Endothelial cell of umbilical vein (primary cell): ENCODE results near the gene PNKP. TPM values are rescaled to one million over a fixed set of nuclear protein-coding genes. Genes with fewer than 3 reads are reported as not detected.

Experiments
- BruUV-seq: library from RNA; stranded (reverse); fragments of 400-500 nt; replicated peaks from 2 replicates; lab custom pipeline; 2021; lab: Mats Ljungman, UMichigan
- CTCF ChIA-PET: fragments of 300-600, 350-600 bp; sonication (Branson Sonifier 250); formaldehyde crosslinking; loops from one replicate; lab custom pipeline; 2021; ENCODE audit warnings: antibody characterized with exemption, inconsistent platforms; lab: Charles Lee
- POLR2A ChIA-PET: fragments of 300-600, 350-600 bp; sonication (Branson Sonifier 250); formaldehyde crosslinking; loops from one replicate; lab custom pipeline; 2021; ENCODE audit warnings: antibody characterized with exemption, inconsistent platforms; lab: Charles Lee
- DNase-seq: peaks from one replicate; pipeline ENCODE4 v3.0.0-alpha.2; 2011; ENCODE audit warnings: low read depth, low spot score
- FAIRE-seq: peaks from 2 replicates; lab custom pipeline; 2011; peaks lifted over from hg19 to GRCh38; lab: Jason Lieb, UNC
- H2AFZ ChIP-seq: 2 replicates; pipeline ENCODE4 v1.6.0; 2012; ENCODE audit warnings: low read depth, low read length, control low read depth, inconsistent platforms
- H3K27ac ChIP-seq: 2 replicates; pipeline ENCODE4 v1.5.1; 2011; ENCODE audit warnings: low read depth, mild to moderate bottlenecking, control low read depth, low read length, moderate library complexity; ENCODE audit not compliant: insufficient read depth
- H3K27me3 ChIP-seq, 2 experiments: 2 replicates each; pipeline versions ENCODE4 v1.6.0 to v1.6.1; 2011; ENCODE audit warnings: low read length in 2 of 2, mixed read lengths in 1 of 2; ENCODE audit not compliant: control insufficient read depth in 2 of 2, insufficient read depth in 2 of 2
- H3K36me3 ChIP-seq, 2 experiments: 2 replicates in 1 of 2; 3 replicates in 1 of 2; pipeline ENCODE4 v1.5.1; 2011; ENCODE audit warnings: low read length in 2 of 2, mild to moderate bottlenecking in 1 of 2, moderate library complexity in 1 of 2; ENCODE audit not compliant: control insufficient read depth in 2 of 2, insufficient read depth in 2 of 2; ENCODE audit errors: extremely low read depth in 1 of 2
- H3K4me1 ChIP-seq: 3 replicates; pipeline ENCODE4 v1.5.1; 2011; ENCODE audit warnings: mild to moderate bottlenecking, low read length; ENCODE audit not compliant: control insufficient read depth, insufficient read depth; ENCODE audit errors: extremely low read depth
- H3K4me2 ChIP-seq: 2 replicates; pipeline ENCODE4 v1.6.1; 2011; ENCODE audit warnings: low read length, control low read depth, mixed read lengths; ENCODE audit not compliant: insufficient read depth
- H3K4me3 ChIP-seq, 3 experiments: fragments of 200-600 bp in 1 of 3; sonication (generic), shearing (Covaris generic) in 1 of 3; replicated peaks in 1 of 3; 2 replicates each; pipeline ENCODE4 v1.5.1; 2011 to 2016; ENCODE audit warnings: control low read depth in 3 of 3, low read length in 3 of 3, mild to moderate bottlenecking in 2 of 3, inconsistent platforms in 1 of 3, low read depth in 1 of 3, moderate library complexity in 1 of 3; ENCODE audit not compliant: insufficient read depth in 1 of 3
- H3K79me2 ChIP-seq: 2 replicates; pipeline ENCODE4 v1.6.0; 2012; ENCODE audit warnings: low read length, inconsistent platforms; ENCODE audit not compliant: control insufficient read depth, insufficient read depth
- H3K9ac ChIP-seq: replicated peaks from 2 replicates; pipeline ENCODE3; 2011; ENCODE audit warnings: low read length, control low read depth; ENCODE audit not compliant: insufficient read depth; ENCODE audit errors: extremely low read depth
- H3K9me1 ChIP-seq: replicated peaks from 3 replicates; pipeline ENCODE4 v1.6.0; 2011; ENCODE audit warnings: mild to moderate bottlenecking, low read length; ENCODE audit not compliant: control insufficient read depth, insufficient read depth; ENCODE audit errors: extremely low read depth
- H3K9me3 ChIP-seq: replicated peaks from 2 replicates; pipeline ENCODE4 v1.5.1; 2012; ENCODE audit warnings: low read length, inconsistent platforms; ENCODE audit not compliant: control insufficient read depth, insufficient read depth
- H4K20me1 ChIP-seq: replicated peaks from 2 replicates; pipeline ENCODE3; 2011; ENCODE audit warnings: mild to moderate bottlenecking, low read length; ENCODE audit not compliant: control insufficient read depth, insufficient read depth; ENCODE audit errors: extremely low read depth
- EZH2 ChIP-seq: IDR thresholded peaks from 2 replicates; pipeline ENCODE4 v1.6.1; 2012; ENCODE audit warnings: borderline replicate concordance, low read depth, mild to moderate bottlenecking, moderate library complexity, low read length, inconsistent platforms; ENCODE audit not compliant: severe bottlenecking
- FOS ChIP-seq: IDR thresholded peaks from 2 replicates; pipeline ENCODE4 v1.6.1; 2011; ENCODE audit warnings: mild to moderate bottlenecking, low read length, moderate library complexity, borderline replicate concordance; ENCODE audit not compliant: insufficient read depth
- GATA2 ChIP-seq: IDR thresholded peaks from 2 replicates; pipeline ENCODE4 v1.7.0; 2011; ENCODE audit warnings: low read depth, mild to moderate bottlenecking, moderate library complexity, mixed read lengths, low read length; ENCODE audit not compliant: insufficient read length, insufficient read depth
- POLR2A ChIP-seq: IDR thresholded peaks from 2 replicates; pipeline ENCODE4 v1.6.1; 2012; ENCODE audit warnings: low read depth, mild to moderate bottlenecking, control low read depth, low read length
- POLR2AphosphoS5 ChIP-seq: IDR thresholded peaks from 2 replicates; pipeline ENCODE4 v1.6.1; 2012; ENCODE audit warnings: low read depth, mild to moderate bottlenecking, control low read depth, low read length, moderate library complexity; ENCODE audit not compliant: insufficient read depth
- dilution Hi-C: fragments of 300-500 bp; cut with MboI; formaldehyde crosslinking; loops from one replicate; pipeline ENCODE4 v1.15.0; 2019; ENCODE audit warnings: low sequenced_read_pairs; ENCODE audit not compliant: extremely low pct_ligation_motif_present
- intact Hi-C: fragments of 100-400 bp; cut with micrococcal nuclease; formaldehyde crosslinking; loops from one replicate; pipeline ENCODE4 v1.10.0; 2022
- polyA plus RNA-seq, 4 experiments: library from polyadenylated mRNA; depleted of rRNA in 3 of 4; stranded (reverse) in 3 of 4; unstranded in 1 of 4; fragments of >200 nt; gene quantifications; 2 replicates each; pipeline versions ENCODE4 v1.2.1 to v1.2.3, GENCODE V29; 2011 to 2012; ENCODE audit warnings: missing spikeins in 1 of 4
- total RNA-seq: library from RNA; stranded (reverse); gene quantifications from 2 replicates; pipeline ENCODE4 v1.2.3, GENCODE V29; 2021

Gene PNKP
- total and polyA plus RNA-seq, 2 donors (not counting 3 experiments of a cell fraction or from before 2014, with no cell fraction given), result 39.4 to 112 TPM

GRCh38 chr19:49858088-49858985 is 9.0 kb downstream of the PNKP start:
- Histone ChIP-seq H4K20me1 (no peaks in the 10 kb centered on the region), H3K9ac (no peak overlapping the region)
- CTCF ChIA-PET, result interaction anchor here (1.4 kb wide), 1 partner anchor 11 kb away, joined by 5 read pairs; no protein-coding TSS in a partner anchor

GRCh38 chr19:49857838-49858087 is 9.6 kb downstream of the PNKP start:
- no peak for FAIRE-seq
- H3K9ac ChIP-seq, result no peak overlapping the region
- peaks cover 2 to 55% of the 10 kb centered on the region in 2 experiments for H3K36me3 ChIP-seq
- dilution Hi-C loops (no loop called here), intact Hi-C loops (no loop called here)
- H3K79me2 ChIP-seq, result peaks cover 14% of the 10 kb centered on the region
- H4K20me1 ChIP-seq, result no peaks in the 10 kb centered on the region
- no peak for DNase-seq
- no peak overlapping the region for H3K4me3 ChIP-seq
- no peaks in the 10 kb centered on the region for H3K27me3 ChIP-seq
- H3K4me2 ChIP-seq, result no peak overlapping the region
- no peaks in the 10 kb centered on the region for H3K9me1 ChIP-seq
- POLR2A ChIA-PET, result interaction anchor here (1.6 kb wide), 1 partner anchor 12 kb away, joined by 4 read pairs; no protein-coding TSS in a partner anchor
- H3K27ac ChIP-seq, result no peak overlapping the region
- TF ChIP-seq GATA2, result no peak
- TF ChIP-seq EZH2, result no peak
- no peak overlapping the region for H2AFZ ChIP-seq
- peaks cover 16% of the 10 kb centered on the region for H3K4me1 ChIP-seq
- no peaks in the 10 kb centered on the region for H3K9me3 ChIP-seq
- no TSS peak for BruUV-seq
- CTCF ChIA-PET, result no interaction called here

More at GRCh38 chr19:49858088-49858985, 9.0 kb downstream of the PNKP start:
- H2AFZ ChIP-seq, result no peak overlapping the region
- H3K27me3 ChIP-seq, result no peaks in the 10 kb centered on the region
- no peaks in the 10 kb centered on the region for H3K9me1 ChIP-seq
- POLR2A ChIA-PET, result interaction anchor here (0.6 to 1.6 kb wide), 3 partner anchors 11 to 50 kb away, joined by 3 to 4 read pairs (median 4); no protein-coding TSS in a partner anchor
- no peak for FAIRE-seq
- DNase-seq, result no peak
- H3K79me2 ChIP-seq, result peaks cover 10% of the 10 kb centered on the region
- H3K4me1 ChIP-seq, result peaks cover 12% of the 10 kb centered on the region
- H3K4me3 ChIP-seq, result no peak overlapping the region
- dilution Hi-C loops (no loop called here), intact Hi-C loops (no loop called here)
- H3K9me3 ChIP-seq, result no peaks in the 10 kb centered on the region
- TF ChIP-seq POLR2AphosphoS5 (peak; percentile 37), FOS (no peak), POLR2A (peak; percentile 17), EZH2 (no peak)
- no peak overlapping the region for H3K27ac ChIP-seq
- no TSS peak for BruUV-seq
- H3K36me3 ChIP-seq, result peaks cover 2 to 55% of the 10 kb centered on the region in 2 experiments
- no peak overlapping the region for H3K4me2 ChIP-seq
